HepG2 (cell line): ENCODE data around the gene PARN. TPM values are rescaled to one million over a fixed set of nuclear protein-coding genes. Genes with fewer than 3 reads are reported as not detected.

ENCODE experiments used
- ATF7 ChIP-seq, 2 experiments: fragments of 450-650 bp in 1 of 2; sonication (generic) in 1 of 2; formaldehyde crosslinking in 1 of 2; IDR thresholded peaks; 2 replicates each; pipeline versions ENCODE4 v1.4.0 to v1.6.1; 2016 to 2020; ENCODE audit warnings: antibody characterized with exemption in 1 of 2, mild to moderate bottlenecking in 1 of 2, missing genetic modification reagents in 1 of 2
- DNMT3B ChIP-seq: conservative IDR thresholded peaks from 2 replicates; pipeline ENCODE4 v1.6.1; 2016; ENCODE audit warnings: missing biosample characterization, control low read depth
- KMT2A ChIP-seq: sonication (generic); formaldehyde crosslinking; IDR thresholded peaks from 2 replicates; pipeline ENCODE4 v1.4.0; 2020; ENCODE audit warnings: missing genetic modification reagents
- NCOA2 ChIP-seq: sonication (generic); formaldehyde crosslinking; IDR thresholded peaks from 2 replicates; pipeline ENCODE4 v1.8.0; 2022; ENCODE audit warnings: inconsistent platforms
- NR2C2 ChIP-seq: sonication (generic); formaldehyde crosslinking; IDR thresholded peaks from 2 replicates; pipeline ENCODE4 v1.4.0; 2020; ENCODE audit warnings: missing genetic modification reagents, mild to moderate bottlenecking, moderate library complexity, borderline replicate concordance
- NRL ChIP-seq: sonication (generic); formaldehyde crosslinking; IDR thresholded peaks from 2 replicates; pipeline ENCODE4 v1.5.0; 2020; ENCODE audit warnings: missing genetic modification reagents, mild to moderate bottlenecking, moderate library complexity, borderline replicate concordance
- PHF5A ChIP-seq: IDR thresholded peaks from one replicate; pipeline ENCODE4 v1.6.1; 2018; ENCODE audit warnings: low read depth, missing genetic modification reagents; ENCODE audit not compliant: unreplicated experiment
- SIX4 ChIP-seq: sonication (generic); formaldehyde crosslinking; IDR thresholded peaks from 2 replicates; pipeline ENCODE4 v1.4.0; 2020; ENCODE audit warnings: missing genetic modification reagents
- ZBTB21 ChIP-seq: sonication (generic); formaldehyde crosslinking; IDR thresholded peaks from 2 replicates; pipeline ENCODE4 v1.4.0; 2020; ENCODE audit warnings: missing genetic modification reagents
- ZFP36L1 ChIP-seq: sonication (generic); formaldehyde crosslinking; IDR thresholded peaks from 2 replicates; pipeline ENCODE4 v1.8.0; 2022; ENCODE audit warnings: mild to moderate bottlenecking, missing genetic modification reagents, moderate library complexity
- ZIK1 ChIP-seq: sonication (generic); formaldehyde crosslinking; IDR thresholded peaks from 2 replicates; pipeline ENCODE4 v1.5.0; 2020; ENCODE audit warnings: mild to moderate bottlenecking, low read depth, missing genetic modification reagents, borderline replicate concordance
- ZNF251 ChIP-seq: sonication (generic); formaldehyde crosslinking; IDR thresholded peaks from 2 replicates; pipeline ENCODE4 v1.9.0; 2021; ENCODE audit warnings: mild to moderate bottlenecking, missing genetic modification reagents
- ZNF296 ChIP-seq: sonication (generic); formaldehyde crosslinking; conservative IDR thresholded peaks from 2 replicates; pipeline ENCODE4 v1.5.0; 2020; ENCODE audit warnings: mild to moderate bottlenecking, missing genetic modification reagents
- ZNF546 ChIP-seq: sonication (generic); formaldehyde crosslinking; conservative IDR thresholded peaks from 2 replicates; pipeline ENCODE4 v1.8.1; 2023; ENCODE audit warnings: mild to moderate bottlenecking, missing genetic modification reagents
- ZNF660 ChIP-seq: sonication (generic); formaldehyde crosslinking; IDR thresholded peaks from 2 replicates; pipeline ENCODE4 v1.5.1; 2020; ENCODE audit warnings: mild to moderate bottlenecking, low read depth, missing genetic modification reagents, borderline replicate concordance
- ZNF777 ChIP-seq: sonication (generic); formaldehyde crosslinking; IDR thresholded peaks from 2 replicates; pipeline ENCODE4 v1.4.0; 2020; ENCODE audit warnings: missing genetic modification reagents
- polyA plus RNA-seq, 8 experiments: library from polyadenylated mRNA; depleted of rRNA in 3 of 8; stranded (reverse) in 7 of 8; unstranded in 1 of 8; fragments of >200 nt; fragmentation: Illumina TruSeq in 4 of 8; extraction: Trizol in 4 of 8; gene quantifications; 2 replicates each; pipeline versions ENCODE4 v1.2.1 to v1.2.3, GENCODE V29; 2011 to 2016; ENCODE audit warnings: low read depth in 4 of 8, missing spikeins in 1 of 8, mixed read lengths in 1 of 8; ENCODE audit not compliant: insufficient read depth in 1 of 8
- total RNA-seq, 5 experiments: library from RNA; depleted of rRNA; stranded (reverse); fragments of >200 nt; fragmentation: Illumina TruSeq; extraction: Trizol; gene quantifications; 2 replicates each; pipeline ENCODE4 v1.2.3, GENCODE V29; 2016; ENCODE audit warnings: low read depth in 1 of 5
- TF ChIP-seq, protein P1 (sequence below): sonication (generic); formaldehyde crosslinking; IDR thresholded peaks from 2 replicates; pipeline ENCODE4 v1.5.1; 2020; ENCODE audit warnings: mild to moderate bottlenecking, missing genetic modification reagents, moderate library complexity
- TF ChIP-seq, protein P2 (sequence below): IDR thresholded peaks from 2 replicates; pipeline ENCODE4 v1.6.1; 2012; ENCODE audit warnings: low read depth, low read length, improper control_type of control experiment
- TF ChIP-seq, protein P3 (sequence below): sonication (generic); formaldehyde crosslinking; IDR thresholded peaks from 2 replicates; pipeline ENCODE4 v1.9.0; 2021; ENCODE audit warnings: missing genetic modification reagents, borderline replicate concordance
- TF ChIP-seq, protein P4 (sequence below): sonication (generic); formaldehyde crosslinking; IDR thresholded peaks from 2 replicates; pipeline ENCODE4 v1.8.0; 2022; ENCODE audit warnings: mild to moderate bottlenecking, missing genetic modification reagents, borderline replicate concordance

The PARN gene
- total and polyA plus RNA-seq, 2 of the 13 experiments (the other 11 are each of a cell fraction or from before 2014, with no cell fraction given) = 13.3 to 47.6 TPM

DNA sequence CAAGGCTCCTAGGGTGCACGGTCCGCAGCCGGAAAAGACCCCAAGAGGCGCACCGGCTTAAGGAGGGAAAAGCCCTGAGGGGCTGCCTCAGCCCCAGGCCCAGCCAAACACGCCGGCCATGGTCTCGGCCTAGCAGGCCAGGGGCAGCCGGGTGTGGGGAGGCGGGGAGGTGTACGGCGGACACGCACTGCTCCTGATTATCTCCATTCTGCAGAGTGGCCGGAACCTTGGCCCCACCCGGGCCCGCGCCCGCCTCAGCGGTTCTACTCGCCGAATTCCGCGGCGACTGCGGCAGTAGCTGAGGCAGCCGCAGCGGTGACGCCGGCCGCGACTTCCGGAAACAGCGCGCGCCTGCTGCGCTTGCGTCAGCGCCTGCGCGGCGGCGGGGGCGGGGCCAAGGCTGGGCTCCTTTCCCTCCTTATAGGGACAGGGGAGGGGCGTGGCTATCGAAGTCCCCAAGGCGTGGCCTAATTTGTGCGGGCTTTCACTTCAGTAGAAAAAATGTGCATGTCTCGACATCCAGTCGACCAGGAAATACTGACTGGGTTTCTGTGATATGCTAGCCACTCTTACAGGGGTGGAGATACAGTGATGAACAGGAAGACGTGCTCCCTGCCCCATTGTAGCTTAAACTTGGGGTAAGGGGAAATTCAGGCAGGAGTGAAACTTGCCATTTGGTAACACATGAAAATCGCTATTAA is at the start of gene PARN (continued):
- TF ChIP-seq ZNF296 (CRISPR knock-in tag) (peak; percentile 81; the same call in 1 of the 2 replicates), NCOA2 (CRISPR knock-in tag) (peak; percentile 29; the same call in 1 of the 2 replicates), NR2C2 (CRISPR knock-in tag) (peak; percentile 77), ZNF546 (CRISPR knock-in tag) (peak; percentile 72), KMT2A (peak; percentile 99), ZFP36L1 (CRISPR knock-in tag) (peak; percentile 91; the same call in 1 of the 2 replicates), PHF5A (CRISPR knock-in tag) (peak; percentile 47), DNMT3B (CRISPR knock-in tag) (peak; percentile 19), NRL (CRISPR knock-in tag) (peak; percentile 97), ZBTB21 (CRISPR knock-in tag) (peak; percentile 82), ATF7 (IDR thresholded peaks at IDR 0.05) (no peak), ATF7 (CRISPR knock-in tag; IDR thresholded peaks at IDR 0.05) (peak; percentile 84), ZNF660 (CRISPR knock-in tag) (no peak), ZNF251 (0 out of 2 replicates have a peak, but pooled peaks have one; percentile 73), ZIK1 (CRISPR knock-in tag) (0 out of 2 replicates have a peak, but pooled peaks have one; percentile 57), ZNF777 (CRISPR knock-in tag) (no peak; the same call in none of the 2 replicates), SIX4 (CRISPR knock-in tag) (peak; percentile 44; the same call in 1 of the 2 replicates)
- TF ChIP-seq, protein P1, sequence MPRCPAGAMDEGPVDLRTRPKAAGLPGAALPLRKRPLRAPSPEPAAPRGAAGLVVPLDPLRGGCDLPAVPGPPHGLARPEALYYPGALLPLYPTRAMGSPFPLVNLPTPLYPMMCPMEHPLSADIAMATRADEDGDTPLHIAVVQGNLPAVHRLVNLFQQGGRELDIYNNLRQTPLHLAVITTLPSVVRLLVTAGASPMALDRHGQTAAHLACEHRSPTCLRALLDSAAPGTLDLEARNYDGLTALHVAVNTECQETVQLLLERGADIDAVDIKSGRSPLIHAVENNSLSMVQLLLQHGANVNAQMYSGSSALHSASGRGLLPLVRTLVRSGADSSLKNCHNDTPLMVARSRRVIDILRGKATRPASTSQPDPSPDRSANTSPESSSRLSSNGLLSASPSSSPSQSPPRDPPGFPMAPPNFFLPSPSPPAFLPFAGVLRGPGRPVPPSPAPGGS (CRISPR knock-in tag) = peak; percentile 99
- TF ChIP-seq, protein P2, sequence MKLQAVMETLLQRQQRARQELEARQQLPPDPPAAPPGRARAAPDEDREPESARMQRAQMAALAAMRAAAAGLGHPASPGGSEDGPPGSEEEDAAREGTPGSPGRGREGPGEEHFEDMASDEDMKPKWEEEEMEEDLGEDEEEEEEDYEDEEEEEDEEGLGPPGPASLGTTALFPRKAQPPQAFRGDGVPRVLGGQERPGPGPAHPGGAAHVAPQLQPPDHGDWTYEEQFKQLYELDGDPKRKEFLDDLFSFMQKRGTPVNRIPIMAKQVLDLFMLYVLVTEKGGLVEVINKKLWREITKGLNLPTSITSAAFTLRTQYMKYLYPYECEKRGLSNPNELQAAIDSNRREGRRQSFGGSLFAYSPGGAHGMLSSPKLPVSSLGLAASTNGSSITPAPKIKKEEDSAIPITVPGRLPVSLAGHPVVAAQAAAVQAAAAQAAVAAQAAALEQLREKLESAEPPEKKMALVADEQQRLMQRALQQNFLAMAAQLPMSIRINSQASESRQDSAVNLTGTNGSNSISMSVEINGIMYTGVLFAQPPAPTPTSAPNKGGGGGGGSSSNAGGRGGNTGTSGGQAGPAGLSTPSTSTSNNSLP = 0 out of 2 replicates have a peak, but pooled peaks have one; percentile 40
- TF ChIP-seq, protein P3, sequence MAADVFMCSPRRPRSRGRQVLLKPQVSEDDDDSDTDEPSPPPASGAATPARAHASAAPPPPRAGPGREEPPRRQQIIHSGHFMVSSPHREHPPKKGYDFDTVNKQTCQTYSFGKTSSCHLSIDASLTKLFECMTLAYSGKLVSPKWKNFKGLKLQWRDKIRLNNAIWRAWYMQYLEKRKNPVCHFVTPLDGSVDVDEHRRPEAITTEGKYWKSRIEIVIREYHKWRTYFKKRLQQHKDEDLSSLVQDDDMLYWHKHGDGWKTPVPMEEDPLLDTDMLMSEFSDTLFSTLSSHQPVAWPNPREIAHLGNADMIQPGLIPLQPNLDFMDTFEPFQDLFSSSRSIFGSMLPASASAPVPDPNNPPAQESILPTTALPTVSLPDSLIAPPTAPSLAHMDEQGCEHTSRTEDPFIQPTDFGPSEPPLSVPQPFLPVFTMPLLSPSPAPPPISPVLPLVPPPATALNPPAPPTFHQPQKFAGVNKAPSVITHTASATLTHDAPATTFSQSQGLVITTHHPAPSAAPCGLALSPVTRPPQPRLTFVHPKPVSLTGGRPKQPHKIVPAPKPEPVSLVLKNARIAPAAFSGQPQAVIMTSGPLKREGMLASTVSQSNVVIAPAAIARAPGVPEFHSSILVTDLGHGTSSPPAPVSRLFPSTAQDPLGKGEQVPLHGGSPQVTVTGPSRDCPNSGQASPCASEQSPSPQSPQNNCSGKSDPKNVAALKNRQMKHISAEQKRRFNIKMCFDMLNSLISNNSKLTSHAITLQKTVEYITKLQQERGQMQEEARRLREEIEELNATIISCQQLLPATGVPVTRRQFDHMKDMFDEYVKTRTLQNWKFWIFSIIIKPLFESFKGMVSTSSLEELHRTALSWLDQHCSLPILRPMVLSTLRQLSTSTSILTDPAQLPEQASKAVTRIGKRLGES (CRISPR knock-in tag) = peak; percentile 89; the same call in 1 of the 2 replicates
- TF ChIP-seq, protein P4, sequence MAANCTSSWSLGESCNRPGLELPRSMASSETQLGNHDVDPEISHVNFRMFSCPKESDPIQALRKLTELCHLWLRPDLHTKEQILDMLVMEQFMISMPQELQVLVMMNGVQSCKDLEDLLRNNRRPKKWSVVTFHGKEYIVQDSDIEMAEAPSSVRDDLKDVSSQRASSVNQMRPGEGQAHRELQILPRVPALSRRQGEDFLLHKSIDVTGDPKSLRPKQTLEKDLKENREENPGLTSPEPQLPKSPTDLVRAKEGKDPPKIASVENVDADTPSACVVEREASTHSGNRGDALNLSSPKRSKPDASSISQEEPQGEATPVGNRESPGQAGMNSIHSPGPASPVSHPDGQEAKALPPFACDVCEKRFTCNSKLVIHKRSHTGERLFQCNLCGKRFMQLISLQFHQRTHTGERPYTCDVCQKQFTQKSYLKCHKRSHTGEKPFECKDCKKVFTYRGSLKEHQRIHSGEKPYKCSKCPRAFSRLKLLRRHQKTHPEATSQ = peak; percentile 88
